NCI-H82 treated with DMSO at 0.1 percent for 48 hours (cell line): Measurements from ENCODE around the gene IP6K1.
A peak's percentile ranks its signal among the peaks of the same experiment; 100 is the strongest.

Source experiments
- DNase-seq: peaks from one replicate; lab custom pipeline; 2025; ENCODE audit not compliant: unreplicated experiment; lab: John Stamatoyannopoulos, UW

The IP6K1 gene

DNA sequence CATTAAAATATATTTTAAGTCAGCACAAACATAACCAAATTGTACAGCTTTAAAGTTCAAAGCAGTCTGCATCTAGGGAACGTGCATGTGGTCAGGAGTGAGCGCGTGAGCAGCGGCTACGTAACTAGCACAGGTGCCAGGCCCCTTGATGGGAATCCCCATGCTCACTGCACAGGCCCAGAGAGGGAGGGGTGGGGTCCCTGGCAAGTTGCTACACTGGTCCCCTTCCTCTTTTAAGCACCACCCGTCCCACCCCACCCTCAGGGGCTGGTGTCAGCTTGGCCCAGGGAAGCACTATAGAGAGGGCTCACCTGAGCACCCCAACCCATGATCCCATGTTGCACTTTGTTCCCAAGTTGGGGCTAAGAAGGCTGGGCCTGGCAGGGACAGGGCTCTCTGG is 61.8 kb downstream of the IP6K1 start:
- DNase-seq = no peak

DNA sequence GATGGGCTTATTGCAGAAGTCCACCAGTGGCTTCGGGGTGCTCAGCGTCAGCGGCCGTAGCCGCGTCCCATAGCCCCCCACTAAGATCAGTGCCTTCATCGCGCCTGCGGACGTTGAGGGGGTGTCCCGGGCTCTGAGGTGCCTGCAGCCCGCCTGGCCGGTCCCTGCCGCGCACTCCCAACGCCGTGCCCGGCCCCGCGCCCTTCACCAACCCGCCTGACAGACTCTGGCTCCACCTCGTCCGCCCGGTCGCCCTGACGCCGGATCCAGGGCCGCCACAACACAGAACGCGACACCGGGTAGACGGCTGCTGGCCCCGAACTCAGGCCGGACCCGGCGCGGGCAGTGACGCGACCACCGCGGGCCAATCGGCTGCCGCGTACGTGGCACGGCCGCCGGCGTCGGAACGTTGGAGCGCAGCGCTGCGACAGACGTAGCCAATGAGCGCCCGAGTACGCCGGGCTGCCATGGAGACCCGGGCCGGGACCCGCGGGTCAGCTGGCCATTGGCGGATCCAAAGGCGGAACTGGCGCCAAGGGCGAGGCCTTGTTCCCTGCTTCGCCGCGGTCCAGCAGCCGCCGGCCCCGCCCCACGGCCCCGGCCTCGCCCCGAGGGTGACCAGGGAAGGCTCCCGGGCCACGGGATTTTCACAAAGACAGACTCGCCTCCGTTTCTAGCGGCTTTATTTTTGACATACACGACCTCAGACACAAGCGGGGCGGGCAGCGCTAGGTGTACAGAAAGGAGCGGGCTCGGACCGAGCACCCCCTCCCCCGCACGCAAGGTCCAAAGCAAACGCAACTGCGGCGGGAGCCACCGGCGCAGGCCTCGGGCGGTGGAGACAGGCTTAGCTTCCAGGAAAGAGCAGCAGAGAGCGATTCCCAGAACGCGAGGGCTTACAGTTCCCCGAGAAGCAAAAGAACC is 62.5 kb downstream of the IP6K1 start, which contains the start of gene GMPPB:
Gene GMPPB (minus strand): TSS at position 324 of the 924 bp plus-strand sequence. CDS start 225 bp downstream, at position 99.
- DNase-seq = peak; percentile 74

DNA sequence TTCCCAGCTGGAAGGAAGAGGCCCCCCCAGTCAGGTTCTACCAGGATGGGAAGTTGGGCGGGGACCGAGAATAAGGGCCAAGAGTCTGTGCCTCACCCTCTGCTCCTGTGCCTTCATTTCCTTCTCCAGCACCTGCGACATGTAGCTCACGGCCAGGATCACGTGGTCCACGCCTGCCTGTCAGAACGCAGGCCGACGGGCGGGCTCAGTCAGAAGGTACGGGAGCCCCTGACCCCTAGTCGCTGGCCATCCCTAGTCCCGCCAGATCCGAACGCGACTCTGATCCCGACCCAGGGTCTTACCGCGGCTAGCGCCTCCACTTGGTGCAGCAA is 63.1 kb downstream of the IP6K1 start:
- DNase-seq = no peak

DNA sequence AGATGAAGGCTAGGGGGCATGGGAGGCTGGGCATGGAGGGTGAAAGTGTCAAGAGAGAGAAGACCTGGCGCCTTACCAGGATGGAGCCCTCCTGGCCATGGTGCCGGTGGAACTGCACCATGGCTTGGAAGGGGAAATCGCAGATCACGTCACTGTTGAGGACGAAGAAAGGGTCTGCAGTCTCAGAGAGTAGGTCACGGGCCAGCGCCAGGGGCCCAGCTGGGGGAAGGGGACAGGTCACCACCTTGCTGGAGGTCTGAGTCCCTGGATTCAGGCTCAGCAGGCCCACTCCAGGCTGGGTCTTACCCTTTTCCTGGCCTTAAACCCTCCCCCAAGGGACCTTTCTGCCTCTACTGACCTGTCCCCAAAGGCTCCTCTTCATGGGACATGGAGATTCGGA is 63.4 kb downstream of the IP6K1 start:
- no peak for DNase-seq

DNA sequence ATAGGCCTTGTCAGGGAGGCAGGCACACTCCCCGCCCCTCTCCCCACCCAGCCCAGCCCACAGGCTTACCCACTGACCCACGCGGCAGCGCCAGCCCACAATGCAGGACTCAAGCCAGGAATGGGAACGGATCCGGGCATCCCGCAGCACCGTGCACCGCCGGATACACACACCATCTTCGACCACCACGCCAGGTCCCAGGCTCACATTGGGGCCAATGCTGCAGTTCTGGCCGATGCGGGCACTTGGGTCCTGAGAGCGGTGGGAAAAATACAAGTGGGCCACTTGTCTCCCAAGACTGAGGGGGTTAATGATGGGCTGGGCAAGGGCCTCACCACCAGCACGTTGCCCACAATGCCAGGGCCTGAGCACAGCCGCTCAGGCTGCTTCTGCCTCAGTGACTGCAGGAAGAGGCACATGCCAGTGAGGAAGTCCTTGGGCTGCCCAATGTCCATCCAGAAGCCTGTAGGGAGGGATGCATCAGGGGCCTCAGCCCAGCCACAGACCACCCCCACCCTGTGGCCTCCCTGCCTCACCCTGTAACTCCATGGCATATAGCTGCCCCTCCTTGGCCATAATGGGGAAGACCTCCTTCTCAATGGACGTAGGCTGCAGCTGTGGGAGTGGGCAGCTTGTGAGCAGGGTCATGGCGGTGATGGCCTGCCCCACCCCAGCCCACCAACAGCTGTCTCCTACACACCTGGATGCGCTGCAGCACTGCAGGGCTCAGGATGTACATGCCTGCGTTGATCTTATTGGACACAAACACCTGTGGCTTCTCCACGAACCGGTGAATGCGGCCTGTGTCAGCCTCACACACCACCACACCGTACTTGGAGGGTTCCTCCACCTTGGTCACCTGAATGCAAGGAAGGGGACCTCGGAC is 64.2 kb downstream of the IP6K1 start:
- DNase-seq = no peak

DNA sequence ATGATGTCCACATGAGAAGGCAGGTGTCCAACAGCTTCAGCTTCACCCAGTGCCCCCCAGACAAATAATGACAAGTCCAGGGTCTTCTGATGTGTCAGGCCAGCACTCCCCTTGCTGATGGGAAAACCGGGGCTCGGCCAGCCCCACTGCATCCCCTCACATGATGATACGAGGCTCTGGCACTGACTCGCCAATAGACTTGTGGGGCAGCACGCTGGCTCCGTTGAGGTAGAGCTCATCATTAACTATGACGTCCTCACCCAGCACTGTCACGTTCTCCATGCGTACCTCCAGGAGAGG is 64.8 kb downstream of the IP6K1 start:
- no peak for DNase-seq

DNA sequence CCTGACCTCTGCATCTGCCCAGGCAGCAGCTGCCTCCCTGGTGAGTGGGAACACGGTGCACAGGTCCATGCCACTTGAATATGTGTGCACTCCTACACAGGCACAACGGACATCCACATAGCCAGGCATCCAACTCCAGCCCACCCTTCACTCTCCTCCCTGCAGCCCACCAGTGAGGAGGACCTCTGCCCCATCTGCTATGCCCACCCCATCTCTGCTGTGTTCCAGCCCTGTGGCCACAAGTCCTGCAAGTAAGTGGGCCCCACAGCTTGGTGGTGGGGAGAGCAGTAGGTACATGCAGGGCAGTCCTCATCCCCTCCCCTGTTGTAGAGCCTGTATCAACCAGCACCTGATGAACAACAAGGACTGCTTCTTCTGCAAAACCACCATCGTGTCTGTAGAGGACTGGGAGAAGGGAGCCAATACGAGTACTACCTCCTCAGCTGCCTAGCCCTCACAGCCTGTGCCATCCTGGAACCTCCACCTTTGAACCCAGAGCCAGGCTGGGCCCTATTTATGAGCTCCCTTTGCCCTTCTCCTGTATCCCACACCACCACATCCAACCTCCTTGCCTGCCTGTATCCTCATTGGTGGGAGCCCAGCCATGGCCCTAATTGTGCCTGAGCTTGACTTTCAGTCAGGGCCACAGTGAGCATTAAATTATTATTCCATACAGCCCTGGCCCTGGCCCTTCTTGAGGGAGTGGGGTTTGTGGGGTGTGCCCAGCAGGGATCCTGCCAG is 65.3 kb downstream of the IP6K1 start:
- no peak for DNase-seq

DNA sequence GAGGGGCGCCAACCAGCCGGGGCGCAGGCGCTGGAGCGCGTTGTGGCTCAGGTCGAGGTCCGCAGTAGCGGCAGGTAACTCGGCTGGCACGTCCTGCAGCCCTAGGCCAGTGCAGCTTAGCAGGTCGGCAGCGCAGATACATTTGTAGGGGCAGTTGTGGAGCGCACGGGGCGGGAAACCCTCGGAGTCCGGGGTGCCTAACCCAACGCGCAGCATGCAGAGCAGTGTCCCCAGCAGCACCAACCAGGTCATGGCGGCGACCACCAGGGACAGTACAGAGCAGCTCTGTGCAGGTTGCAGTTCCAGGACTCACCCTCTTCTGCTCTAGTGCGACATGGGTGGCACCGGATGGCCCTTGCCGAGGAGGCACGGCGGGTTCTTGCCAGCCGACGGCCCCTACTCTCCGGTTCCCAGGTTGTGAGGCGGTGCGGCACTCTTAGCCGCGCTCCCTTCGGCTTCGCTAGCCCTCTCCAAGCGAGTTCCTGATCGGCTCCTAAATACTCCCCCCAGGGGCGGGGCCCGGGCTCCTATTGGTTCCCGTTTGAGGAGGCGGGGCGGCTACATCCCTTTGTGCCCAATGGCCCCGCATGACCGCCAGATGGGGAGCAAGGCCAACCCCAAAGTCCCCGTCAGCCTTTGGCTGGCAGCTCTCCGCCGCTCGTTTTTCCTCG is 67.0 kb downstream of the IP6K1 start, which contains the start of gene AMIGO3:
Gene AMIGO3 (minus strand): TSS at position 471 of the 671 bp plus-strand sequence. CDS start 219 bp downstream, at position 252.
- peak; percentile 75 for DNase-seq

DNA sequence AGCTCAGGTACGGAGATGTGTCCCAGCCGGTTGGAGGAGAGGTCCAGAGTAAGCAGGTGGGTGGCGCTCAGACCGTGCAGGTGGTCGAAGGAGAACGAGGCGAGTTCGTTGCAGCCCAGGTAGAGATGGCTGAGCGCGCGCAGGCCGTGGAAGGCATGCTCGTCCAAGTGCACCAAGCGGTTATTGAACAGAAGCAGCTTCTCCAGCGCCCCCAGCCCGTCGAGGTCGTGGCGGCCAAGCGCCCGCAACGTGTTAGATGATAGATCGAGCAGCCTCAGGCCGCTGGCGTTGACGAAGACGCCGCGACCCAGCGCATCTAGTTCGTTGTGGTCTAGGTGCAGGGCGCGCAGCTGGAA is 67.5 kb downstream of the IP6K1 start:
- no peak for DNase-seq

DNA sequence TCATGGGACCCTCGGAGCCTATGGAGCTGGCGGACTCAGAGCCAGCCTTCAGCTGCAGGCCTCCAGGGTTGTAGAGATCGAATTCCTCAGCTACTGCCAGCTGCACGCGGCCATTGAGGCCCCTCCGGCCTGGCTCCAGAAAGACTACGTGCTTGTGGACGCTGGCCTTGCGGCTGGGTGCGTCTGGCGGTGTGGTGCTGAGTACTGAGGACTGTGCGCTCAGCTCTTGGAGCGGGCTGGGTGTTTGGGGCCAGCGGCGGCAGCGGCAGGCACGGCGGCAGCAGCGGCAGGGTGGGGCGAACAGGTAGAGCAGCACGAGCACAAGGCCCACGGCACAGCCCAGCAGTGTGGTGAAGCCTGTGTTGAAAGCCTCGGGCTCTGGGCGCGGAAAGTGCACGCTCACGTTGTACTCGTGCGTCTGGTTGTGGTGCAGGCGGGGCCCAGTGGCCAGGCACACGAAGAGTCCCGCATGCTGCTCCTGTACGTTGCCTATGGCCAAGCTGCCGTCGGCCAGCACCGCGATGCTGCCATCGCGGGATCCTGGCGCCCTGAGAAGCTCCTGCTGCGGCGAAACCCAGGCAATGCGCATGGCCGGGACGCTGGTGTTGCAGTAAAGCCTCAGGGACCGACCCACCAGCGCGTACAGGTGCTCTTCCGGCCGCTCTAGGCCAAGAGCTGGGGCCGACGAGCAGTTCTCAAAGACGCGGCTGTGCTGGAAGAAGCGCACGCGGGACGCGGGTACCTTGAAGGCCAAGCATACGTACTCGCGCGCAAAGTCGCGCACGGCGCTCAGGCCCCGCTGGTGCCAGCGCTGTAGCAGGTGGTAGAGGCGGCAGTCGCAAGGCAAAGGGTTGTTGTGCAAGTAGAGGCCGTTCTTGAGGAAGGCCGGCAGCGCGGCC is 68.1 kb downstream of the IP6K1 start:
- no peak for DNase-seq

DNA sequence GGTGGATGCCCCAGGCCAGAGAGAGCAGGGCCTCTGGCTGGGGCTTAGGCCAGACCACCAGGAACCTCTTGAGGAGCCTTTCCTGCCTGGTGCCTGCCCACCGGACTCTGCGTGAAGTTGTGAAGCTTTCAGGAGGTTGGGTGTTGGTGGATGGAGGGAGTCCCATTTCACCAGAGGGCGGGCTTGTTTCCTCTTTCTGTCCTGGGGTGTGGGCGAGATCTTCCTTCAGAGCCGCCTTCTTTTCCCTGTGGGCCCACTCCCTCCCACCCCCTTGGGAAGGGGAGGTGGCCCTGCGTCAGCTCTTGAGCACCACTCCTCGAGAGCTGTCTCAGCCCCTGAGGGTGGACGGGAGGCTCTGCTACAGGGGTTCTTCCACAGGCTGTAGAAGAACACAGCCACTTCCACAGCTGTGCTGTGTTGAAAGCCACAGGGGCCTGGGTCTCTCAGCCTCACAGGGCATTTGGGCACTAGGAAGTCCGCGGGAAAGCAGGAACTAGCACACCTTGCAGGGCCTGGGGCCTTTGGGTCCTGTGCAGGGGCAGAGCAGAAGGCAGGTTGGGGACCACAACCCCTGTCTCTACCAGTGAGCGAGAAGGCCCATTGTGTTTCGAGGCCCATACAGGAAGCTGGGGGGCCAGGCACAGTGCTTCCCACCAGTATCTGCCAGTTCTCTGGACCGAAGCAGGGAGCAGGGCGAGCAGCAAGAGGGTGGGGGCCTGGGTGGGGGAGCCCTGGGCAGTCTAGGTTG is 69.0 kb downstream of the IP6K1 start:
- no peak for DNase-seq

DNA sequence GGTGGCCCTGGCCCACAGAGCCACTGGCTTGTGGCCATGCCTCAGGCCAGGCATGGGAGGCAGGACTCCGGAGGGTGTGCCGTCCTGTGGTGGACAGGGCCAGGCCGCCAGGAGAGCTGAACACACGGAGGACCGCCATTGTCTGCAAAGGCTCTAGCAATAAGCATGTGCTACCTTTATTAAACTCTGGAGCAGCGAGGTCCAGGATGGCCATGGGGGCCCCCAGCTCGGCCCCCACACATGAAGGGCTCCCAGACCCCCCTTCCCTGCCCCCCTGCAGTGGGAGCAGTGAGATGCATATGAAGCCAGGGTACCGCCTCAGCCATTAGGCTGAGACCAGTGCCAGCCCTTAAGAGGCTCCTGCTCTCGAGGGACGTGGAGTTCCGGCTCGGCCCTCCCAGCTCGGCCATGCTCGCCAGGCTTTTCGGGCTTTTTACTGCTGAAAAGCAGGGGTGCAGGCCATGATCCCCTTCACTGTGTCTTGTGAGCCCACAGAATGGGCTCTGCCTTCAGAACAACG is 69.6 kb downstream of the IP6K1 start:
- DNase-seq = no peak

DNA sequence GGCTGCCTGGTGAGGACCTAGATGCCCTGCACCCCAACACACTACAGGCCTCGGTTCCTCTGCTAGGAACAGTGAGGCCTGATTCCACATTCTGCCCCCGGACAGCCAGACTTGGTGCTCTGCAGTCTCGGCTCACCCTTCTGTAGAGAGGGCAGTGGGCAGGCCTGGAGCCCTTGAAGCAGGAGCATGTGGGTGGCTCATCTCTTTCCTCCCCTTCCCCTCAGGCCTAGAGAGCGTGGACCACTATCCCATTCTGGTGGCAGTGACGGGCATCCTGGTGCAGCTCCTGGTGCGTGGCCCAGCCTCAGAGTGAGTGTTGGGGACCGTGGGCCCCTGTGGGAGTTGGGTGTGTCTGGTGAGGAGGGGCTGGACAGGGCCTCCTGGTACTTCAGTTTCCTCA is 70.2 kb downstream of the IP6K1 start:
- DNase-seq = no peak

DNA sequence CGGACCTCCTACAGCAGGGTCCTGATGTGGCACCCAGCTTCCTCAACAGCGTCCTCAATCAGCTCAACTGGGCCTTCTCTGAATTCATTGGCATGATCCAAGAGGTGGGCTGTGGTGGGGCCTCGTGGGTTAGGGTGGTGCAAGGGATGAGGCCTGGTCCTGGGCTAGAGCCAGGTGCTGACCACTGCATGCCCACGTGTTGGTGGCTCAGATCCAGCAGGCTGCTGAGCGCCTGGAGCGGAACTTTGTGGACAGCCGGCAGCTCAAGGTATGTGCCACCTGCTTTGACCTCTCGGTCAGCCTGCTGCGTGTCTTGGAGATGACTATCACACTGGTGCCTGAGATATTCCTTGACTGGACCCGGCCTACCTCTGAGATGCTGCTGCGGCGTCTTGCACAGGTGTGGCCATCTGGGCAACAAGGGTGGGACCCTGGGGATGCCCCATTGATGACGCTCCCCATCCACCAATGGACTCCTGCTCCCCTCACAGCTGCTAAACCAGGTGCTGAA is 70.7 kb downstream of the IP6K1 start:
- no peak for DNase-seq

DNA sequence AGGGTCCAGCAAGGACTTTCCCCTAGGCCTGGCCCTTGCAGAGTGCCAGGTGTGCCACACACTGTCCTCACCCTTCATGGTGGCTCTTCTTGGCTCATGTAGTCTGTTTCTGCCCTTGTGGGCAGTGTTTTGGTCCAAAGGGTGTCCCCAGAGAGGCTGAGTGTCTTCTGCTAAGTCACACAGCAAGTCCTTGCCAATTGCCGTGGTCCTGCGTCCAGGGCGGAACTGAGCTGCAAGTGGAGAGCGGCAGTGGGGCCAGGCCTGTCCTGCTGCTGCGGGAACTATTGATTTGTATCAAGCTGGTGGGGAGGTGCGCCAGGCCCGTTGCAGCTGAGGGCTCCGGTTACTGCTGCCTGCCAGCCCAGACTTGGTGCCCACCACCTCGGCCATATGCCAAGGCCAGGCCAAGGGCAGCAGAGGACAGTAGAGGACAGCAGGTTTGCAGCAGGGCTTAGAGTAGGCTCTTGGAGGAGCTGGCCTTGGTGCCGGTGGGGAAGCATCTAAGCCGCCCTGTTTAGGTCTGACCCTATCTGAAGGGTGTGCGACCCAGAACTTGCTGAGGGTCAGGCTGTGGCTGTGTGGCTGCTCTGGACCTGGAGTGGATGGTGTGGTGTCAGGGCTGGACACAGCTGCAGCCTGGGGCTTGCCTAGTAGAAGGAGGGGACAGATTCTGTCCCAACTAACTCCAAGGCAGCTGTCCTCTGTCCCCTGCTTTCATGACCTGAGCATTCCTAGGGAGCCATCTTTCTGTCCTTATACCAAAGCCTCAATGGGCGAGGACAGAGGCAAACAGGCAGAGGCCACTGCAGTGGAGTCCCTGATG is 71.4 kb downstream of the IP6K1 start:
- DNase-seq = no peak

DNA sequence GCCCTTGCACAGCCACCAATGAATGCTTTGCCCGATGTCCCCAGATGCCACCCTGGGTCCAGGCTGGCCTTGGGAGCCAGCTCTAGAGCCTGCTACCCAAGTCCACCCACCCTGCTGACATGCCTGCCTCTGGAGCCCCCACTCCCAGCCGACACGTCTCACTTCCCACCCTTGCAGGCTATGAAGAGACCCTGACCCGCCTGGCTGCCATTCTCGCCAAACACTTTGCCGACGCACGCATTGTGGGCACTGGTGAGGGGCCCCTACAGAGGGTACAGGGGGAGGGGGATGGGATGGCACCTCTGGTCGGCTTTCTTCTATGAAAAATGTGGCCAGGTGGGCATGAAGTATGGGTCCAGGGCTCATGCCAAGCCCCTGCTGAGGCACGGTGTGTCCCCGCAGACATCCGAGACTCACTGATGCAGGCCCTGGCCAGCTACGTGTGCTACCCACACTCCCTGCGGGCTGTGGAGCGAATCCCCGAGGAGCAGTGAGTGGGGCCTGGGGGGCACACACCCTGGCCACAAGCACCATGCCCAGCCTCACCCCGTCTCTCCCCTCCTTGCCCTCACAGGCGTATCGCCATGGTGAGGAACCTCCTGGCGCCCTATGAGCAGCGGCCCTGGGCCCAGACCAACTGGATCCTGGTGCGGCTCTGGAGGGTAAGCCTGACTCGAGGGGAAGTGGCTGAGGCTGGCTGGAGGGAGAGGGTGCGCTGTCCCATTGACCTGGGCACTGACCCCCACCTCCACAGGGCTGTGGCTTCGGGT is 72.8 kb downstream of the IP6K1 start:
- DNase-seq = no peak
